Tibial nerve (tissue), 3 donors: Measurements from ENCODE around the gene DPCD.

Experiments
- POLR2A ChIP-seq, 2 donors: fragments of 450-650 bp; IDR thresholded peaks; one replicate each; pipeline ENCODE4 v1.6.1; 2017; ENCODE audit warnings: antibody characterized with exemption in 2 of 2, mild to moderate bottlenecking in 2 of 2, moderate library complexity in 2 of 2
- TF ChIP-seq, protein P1 (sequence below), 5 experiments: fragments of 200-600 bp in 3 of 5; fragments of 450-650 bp in 2 of 5; sonication (generic) in 3 of 5; IDR thresholded peaks; one replicate each; pipeline ENCODE4 v1.5.1; 2016 to 2019; ENCODE audit warnings: antibody characterized with exemption in 5 of 5, mild to moderate bottlenecking in 3 of 5, moderate library complexity in 2 of 5

DNA sequence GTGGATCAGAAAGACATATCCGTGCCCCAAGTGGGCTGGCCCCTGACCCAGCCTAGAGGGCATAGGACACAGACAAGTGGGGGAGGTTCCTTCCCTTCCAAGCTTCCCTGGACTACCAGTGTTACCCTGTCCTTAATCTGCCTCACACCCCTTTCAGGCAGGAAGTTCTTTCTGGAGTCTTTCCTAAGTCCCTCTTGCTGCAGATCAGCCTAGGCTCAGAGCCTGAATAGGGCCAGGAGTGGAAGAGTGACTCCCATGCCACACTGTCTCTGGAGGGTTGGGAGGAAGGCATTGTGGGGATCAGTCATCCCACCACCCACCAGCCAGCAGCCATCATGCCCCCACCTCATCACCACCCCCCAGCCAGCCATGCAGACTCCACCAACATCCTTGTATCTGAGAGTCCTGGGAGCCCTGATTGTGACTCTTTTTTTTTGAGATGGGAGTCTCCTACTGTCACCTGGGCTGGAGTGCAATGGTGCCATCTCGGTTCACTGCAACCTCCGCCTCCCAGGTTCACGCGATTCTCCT lies 22.7 kb upstream of the DPCD start:
- TF ChIP-seq, protein P1, sequence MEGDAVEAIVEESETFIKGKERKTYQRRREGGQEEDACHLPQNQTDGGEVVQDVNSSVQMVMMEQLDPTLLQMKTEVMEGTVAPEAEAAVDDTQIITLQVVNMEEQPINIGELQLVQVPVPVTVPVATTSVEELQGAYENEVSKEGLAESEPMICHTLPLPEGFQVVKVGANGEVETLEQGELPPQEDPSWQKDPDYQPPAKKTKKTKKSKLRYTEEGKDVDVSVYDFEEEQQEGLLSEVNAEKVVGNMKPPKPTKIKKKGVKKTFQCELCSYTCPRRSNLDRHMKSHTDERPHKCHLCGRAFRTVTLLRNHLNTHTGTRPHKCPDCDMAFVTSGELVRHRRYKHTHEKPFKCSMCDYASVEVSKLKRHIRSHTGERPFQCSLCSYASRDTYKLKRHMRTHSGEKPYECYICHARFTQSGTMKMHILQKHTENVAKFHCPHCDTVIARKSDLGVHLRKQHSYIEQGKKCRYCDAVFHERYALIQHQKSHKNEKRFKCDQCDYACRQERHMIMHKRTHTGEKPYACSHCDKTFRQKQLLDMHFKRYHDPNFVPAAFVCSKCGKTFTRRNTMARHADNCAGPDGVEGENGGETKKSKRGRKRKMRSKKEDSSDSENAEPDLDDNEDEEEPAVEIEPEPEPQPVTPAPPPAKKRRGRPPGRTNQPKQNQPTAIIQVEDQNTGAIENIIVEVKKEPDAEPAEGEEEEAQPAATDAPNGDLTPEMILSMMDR (IDR thresholded peaks at IDR 0.05): no peak
- TF ChIP-seq POLR2A (IDR thresholded peaks at IDR 0.05): no peak
